HG03558 (cell line): ENCODE measurements around the gene NUCKS1.
A peak's percentile ranks its signal among the peaks of the same experiment; 100 is the strongest.

ENCODE experiments used
- ATAC-seq: cut with Tn5 transposase; IDR thresholded peaks from one replicate; pipeline ENCODE4 v1.9.1; 2021; ENCODE audit warnings: moderate number of reproducible peaks; ENCODE audit not compliant: unreplicated experiment; ENCODE audit errors: extremely low read depth

Gene NUCKS1

GRCh38 chr1:205750138-205751035 lies at the start of gene NUCKS1:
TSS of gene NUCKS1 (minus strand) at chr1:205750182. CDS start at chr1:205749973, 209 bp downstream.
- ATAC-seq, result peak; percentile 53

GRCh38 chr1:205798577-205798976 lies 48.6 kb upstream of the NUCKS1 start:
- no peak for ATAC-seq

GRCh38 chr1:205797168-205797567 lies 47.2 kb upstream of the NUCKS1 start:
- ATAC-seq, result no peak

GRCh38 chr1:205794011-205794730 lies 44.2 kb upstream of the NUCKS1 start:
- no peak for ATAC-seq

GRCh38 chr1:205792961-205793673 lies 43.1 kb upstream of the NUCKS1 start:
- ATAC-seq, result no peak

GRCh38 chr1:205792481-205792881 lies 42.5 kb upstream of the NUCKS1 start:
- no peak for ATAC-seq

GRCh38 chr1:205791568-205792180 lies 41.7 kb upstream of the NUCKS1 start:
- no peak for ATAC-seq

GRCh38 chr1:205787287-205787916 lies 37.4 kb upstream of the NUCKS1 start:
- no peak for ATAC-seq

- ATAC-seq, result no peak
Measured at GRCh38 chr1:205786601-205787000, 36.6 kb upstream of the NUCKS1 start.

GRCh38 chr1:205785446-205785845 lies 35.5 kb upstream of the NUCKS1 start:
- ATAC-seq, result no peak

- ATAC-seq, result no peak
Measured at GRCh38 chr1:205783904-205784303, 33.9 kb upstream of the NUCKS1 start.

- no peak for ATAC-seq
Measured at GRCh38 chr1:205783433-205783795, 33.4 kb upstream of the NUCKS1 start.

GRCh38 chr1:205782627-205783432 lies 32.8 kb upstream of the NUCKS1 start:
- no peak for ATAC-seq

- ATAC-seq, result no peak
Measured at GRCh38 chr1:205780335-205780734, 30.4 kb upstream of the NUCKS1 start.

GRCh38 chr1:205777994-205778393 lies 28.0 kb upstream of the NUCKS1 start:
- ATAC-seq, result no peak

GRCh38 chr1:205775717-205776056 lies 25.7 kb upstream of the NUCKS1 start:
- ATAC-seq, result no peak

GRCh38 chr1:205775015-205775716 lies 25.2 kb upstream of the NUCKS1 start, which contains the start of gene RAB29:
TSS of gene RAB29 (minus strand) at chr1:205775482. CDS start at chr1:205774956, 526 bp downstream.
- no peak for ATAC-seq

- ATAC-seq, result no peak
Measured at GRCh38 chr1:205774198-205775014, 24.4 kb upstream of the NUCKS1 start.
